Breast epithelium (tissue), 3 donors: Measurements from ENCODE around the gene MYD88.

Source experiments
- CTCF ChIP-seq, 3 donors: fragments of 450-650 bp; IDR thresholded peaks; one replicate each; pipeline ENCODE4 v1.5.1; 2016 to 2017; ENCODE audit warnings: antibody characterized with exemption in 3 of 3, mild to moderate bottlenecking in 3 of 3, moderate library complexity in 3 of 3
- POLR2A ChIP-seq: fragments of 450-650 bp; IDR thresholded peaks from one replicate; pipeline ENCODE4 v1.6.1; 2016; ENCODE audit warnings: antibody characterized with exemption, mild to moderate bottlenecking, moderate library complexity
- POLR2AphosphoS5 ChIP-seq, 3 donors: sonication (generic); formaldehyde crosslinking; IDR thresholded peaks; one replicate each; pipeline ENCODE4 v1.6.1; 2017; ENCODE audit warnings: antibody characterized with exemption in 3 of 3

GRCh38 chr3:38152609-38153008 is 14.1 kb downstream of the MYD88 start:
- TF ChIP-seq CTCF (IDR thresholded peaks at IDR 0.05) (no peak), POLR2A (no peak), POLR2AphosphoS5 (IDR thresholded peaks at IDR 0.05) (no peak)
